ENCODE measurements around the gene NEURL3. TPM values are rescaled to one million over a fixed set of nuclear protein-coding genes. Genes with fewer than 3 reads are reported as not detected.
A peak's percentile ranks its signal among the peaks of the same experiment; 100 is the strongest.

The NEURL3 gene
- total and polyA plus RNA-seq, 10 donors = 0.32 to 1.2 (median 0.64) TPM; not detected in 2

- Histone ChIP-seq H3K4me3 (peak overlapping the region in 3 of 8 donors; percentile 9 to 52 (median 23)), H3K27ac (peak overlapping the region in 6 of 8 donors; percentile 27 to 79 (median 66)), H3K36me3 (no peaks in the 10 kb centered on the region), H3K27me3 (replicated peaks in 1 of 7) (peaks cover 0 to 12% (median 5%) of the 10 kb centered on the region in 7 donors), H3K4me1 (peaks cover 0 to 10% (median 10%) of the 10 kb centered on the region in 6 donors), H3K9me3 (no peaks in the 10 kb centered on the region)
- WGBS, 5 donors = 60 to 71% (median 62%) methylated on average over 8 of the region's 8 CpGs
- TF ChIP-seq POLR2A (IDR thresholded peaks at IDR 0.05) (no peak), POLR2AphosphoS5 (IDR thresholded peaks at IDR 0.05) (peak in 1 of 3 donors; percentile 8), CTCF (IDR thresholded peaks at IDR 0.05 in 8 of 11, conservative IDR thresholded peaks at IDR 0.05 in 3 of 11) (no peak)
- no peak for DNase-seq
- intact Hi-C loops (cut with DNase I; ENCODE audit: low total_unique reads) = no loop called here
Measured at GRCh38 chr2:96470109-96470508, 35.0 kb downstream of the NEURL3 start.

GRCh38 chr2:96468904-96469303 lies 36.3 kb downstream of the NEURL3 start:
- intact Hi-C loops (cut with DNase I; ENCODE audit: low total_unique reads) = no loop called here
- H3K9me3 ChIP-seq = no peaks in the 10 kb centered on the region
- WGBS, 5 donors = 80 to 88% (median 85%) methylated on average over 6 of the region's 6 CpGs
- no peaks in the 10 kb centered on the region for H3K36me3 ChIP-seq
- H3K4me1 ChIP-seq = peaks cover 0 to 10% (median 10%) of the 10 kb centered on the region in 6 donors
- DNase-seq = no peak
- H3K4me3 ChIP-seq = no peak overlapping the region
- H3K27me3 ChIP-seq (replicated peaks in 1 of 7) = peaks cover 0 to 12% (median 5%) of the 10 kb centered on the region in 7 donors
- TF ChIP-seq POLR2A (IDR thresholded peaks at IDR 0.05) (no peak), POLR2AphosphoS5 (IDR thresholded peaks at IDR 0.05) (no peak), CTCF (IDR thresholded peaks at IDR 0.05 in 8 of 11, conservative IDR thresholded peaks at IDR 0.05 in 3 of 11) (no peak)
- no peak overlapping the region for H3K27ac ChIP-seq

GRCh38 chr2:96464651-96465050 lies 40.5 kb downstream of the NEURL3 start:
- peaks cover 0 to 10% (median 8%) of the 10 kb centered on the region in 8 donors for H3K9me3 ChIP-seq
- no peaks in the 10 kb centered on the region for H3K36me3 ChIP-seq
- no peak overlapping the region for H3K27ac ChIP-seq
- intact Hi-C loops (cut with DNase I; ENCODE audit: low total_unique reads) = no loop called here
- no peak for TF ChIP-seq CTCF (IDR thresholded peaks at IDR 0.05 in 8 of 11, conservative IDR thresholded peaks at IDR 0.05 in 3 of 11)
- TF ChIP-seq POLR2A (IDR thresholded peaks at IDR 0.05) = no peak
- no peak for TF ChIP-seq POLR2AphosphoS5 (IDR thresholded peaks at IDR 0.05)
- no peak for DNase-seq
- no peak overlapping the region for H3K4me3 ChIP-seq
- H3K27me3 ChIP-seq (replicated peaks in 1 of 7) = no peaks in the 10 kb centered on the region
- 61 to 96% (median 88%) methylated on average over 2 of the region's 2 CpGs for whole genome bisulfite sequencing, 5 donors
- H3K4me1 ChIP-seq = no peaks in the 10 kb centered on the region

- DNase-seq = no peak
- Histone ChIP-seq H3K9me3 (peaks cover 0 to 16% (median 14%) of the 10 kb centered on the region in 8 donors), H3K4me3 (no peak overlapping the region), H3K27me3 (replicated peaks in 1 of 7) (no peaks in the 10 kb centered on the region), H3K4me1 (no peaks in the 10 kb centered on the region), H3K36me3 (no peaks in the 10 kb centered on the region), H3K27ac (no peak overlapping the region)
- WGBS, 5 donors = 83 to 100% (median 97%) methylated on average over 3 of the region's 3 CpGs
- intact Hi-C loops (cut with DNase I; ENCODE audit: low total_unique reads) = no loop called here
- TF ChIP-seq CTCF (IDR thresholded peaks at IDR 0.05 in 8 of 11, conservative IDR thresholded peaks at IDR 0.05 in 3 of 11) (no peak), POLR2AphosphoS5 (IDR thresholded peaks at IDR 0.05) (no peak), POLR2A (IDR thresholded peaks at IDR 0.05) (no peak)
Measured at GRCh38 chr2:96464061-96464460, 41.1 kb downstream of the NEURL3 start.
